Measurements from ENCODE around the gene RNF43. TPM values are rescaled to one million over a fixed set of nuclear protein-coding genes. Genes with fewer than 3 reads are reported as not detected.

The RNF43 gene
- total RNA-seq, 1 experiment from 2014 or later: 0.04 TPM

- no peak overlapping the region for H3K4me3 ChIP-seq (ENCODE audit: low read depth, low read length, poor library complexity, severe bottlenecking)
- ChIA-PET POLR2A (ENCODE audit: low non-redundant PET) (no interaction called here), CTCF (no interaction called here)
- intact Hi-C loops (cut with micrococcal nuclease; ENCODE audit: unreplicated experiment): no loop called here
- peaks cover 44% of the 10 kb centered on the region for H3K27me3 ChIP-seq (replicated peaks; ENCODE audit: insufficient read depth, low read depth, low read length, poor library complexity)
- no peaks in the 10 kb centered on the region for H3K36me3 ChIP-seq (ENCODE audit: insufficient read depth, low read length, poor library complexity, severe bottlenecking)
- TF ChIP-seq CTCF (conservative IDR thresholded peaks at IDR 0.05; ENCODE audit: low read depth, low read length): no peak
- TF ChIP-seq EZH2 (IDR thresholded peaks at IDR 0.05; ENCODE audit: borderline replicate concordance, low read depth, low read length, poor library complexity, severe bottlenecking): no peak
- no peak for DNase-seq (ENCODE audit: low spot score)
- H3K4me1 ChIP-seq (ENCODE audit: insufficient read depth, low read length, poor library complexity, severe bottlenecking): no peaks in the 10 kb centered on the region
- H3K27ac ChIP-seq (ENCODE audit: low read depth, low read length, poor library complexity, severe bottlenecking): no peak overlapping the region
- BruUV-seq (replicated peaks): no TSS peak
- H3K9me3 ChIP-seq (ENCODE audit: low read depth, low read length, poor library complexity, severe bottlenecking): no peaks in the 10 kb centered on the region
Measured at GRCh38 chr17:58402679-58403078, 14.7 kb downstream of the RNF43 start.

- CTCF ChIA-PET: no interaction called here
- POLR2A ChIA-PET (ENCODE audit: low non-redundant PET): no interaction called here
- H3K9me3 ChIP-seq (ENCODE audit: low read depth, low read length, poor library complexity, severe bottlenecking): no peaks in the 10 kb centered on the region
- TF ChIP-seq CTCF (conservative IDR thresholded peaks at IDR 0.05; ENCODE audit: low read depth, low read length): no peak
- no peak for TF ChIP-seq EZH2 (IDR thresholded peaks at IDR 0.05; ENCODE audit: borderline replicate concordance, low read depth, low read length, poor library complexity, severe bottlenecking)
- H3K4me3 ChIP-seq (ENCODE audit: low read depth, low read length, poor library complexity, severe bottlenecking): no peak overlapping the region
- H3K4me1 ChIP-seq (ENCODE audit: insufficient read depth, low read length, poor library complexity, severe bottlenecking): no peaks in the 10 kb centered on the region
- no peak for DNase-seq (ENCODE audit: low spot score)
- BruUV-seq (replicated peaks): no TSS peak
- intact Hi-C loops (cut with micrococcal nuclease; ENCODE audit: unreplicated experiment): no loop called here
- H3K27me3 ChIP-seq (replicated peaks; ENCODE audit: insufficient read depth, low read depth, low read length, poor library complexity): peaks cover 46% of the 10 kb centered on the region
- no peaks in the 10 kb centered on the region for H3K36me3 ChIP-seq (ENCODE audit: insufficient read depth, low read length, poor library complexity, severe bottlenecking)
- no peak overlapping the region for H3K27ac ChIP-seq (ENCODE audit: low read depth, low read length, poor library complexity, severe bottlenecking)
Measured at GRCh38 chr17:58402047-58402446, 15.3 kb downstream of the RNF43 start.

GRCh38 chr17:58401287-58401686 is 16.0 kb downstream of the RNF43 start:
- Histone ChIP-seq H3K9me3 (ENCODE audit: low read depth, low read length, poor library complexity, severe bottlenecking) (no peaks in the 10 kb centered on the region), H3K4me3 (ENCODE audit: low read depth, low read length, poor library complexity, severe bottlenecking) (no peak overlapping the region), H3K27ac (ENCODE audit: low read depth, low read length, poor library complexity, severe bottlenecking) (no peak overlapping the region), H3K36me3 (ENCODE audit: insufficient read depth, low read length, poor library complexity, severe bottlenecking) (no peaks in the 10 kb centered on the region), H3K27me3 (replicated peaks; ENCODE audit: insufficient read depth, low read depth, low read length, poor library complexity) (peaks cover 53% of the 10 kb centered on the region), H3K4me1 (ENCODE audit: insufficient read depth, low read length, poor library complexity, severe bottlenecking) (no peaks in the 10 kb centered on the region)
- no peak for TF ChIP-seq CTCF (conservative IDR thresholded peaks at IDR 0.05; ENCODE audit: low read depth, low read length)
- no peak for TF ChIP-seq EZH2 (IDR thresholded peaks at IDR 0.05; ENCODE audit: borderline replicate concordance, low read depth, low read length, poor library complexity, severe bottlenecking)
- intact Hi-C loops (cut with micrococcal nuclease; ENCODE audit: unreplicated experiment): no loop called here
- BruUV-seq (replicated peaks): no TSS peak
- ChIA-PET POLR2A (ENCODE audit: low non-redundant PET) (no interaction called here), CTCF (no interaction called here)
- DNase-seq (ENCODE audit: low spot score): no peak
